ENCODE results near the gene OCIAD1. TPM values are rescaled to one million over a fixed set of nuclear protein-coding genes. Genes with fewer than 3 reads are reported as not detected.
A peak's percentile ranks its signal among the peaks of the same experiment; 100 is the strongest.

OCIAD1 gene
- total and polyA plus RNA-seq, 4 donors = 52.4 to 114 (median 82.6) TPM

- Histone ChIP-seq H3K4me3 (ENCODE audit: low read depth in 1 of 3, low read length in 3 of 3) (no peak overlapping the region), H3K9me3 (ENCODE audit: control insufficient read depth in 4 of 4, low read length in 3 of 4) (no peaks in the 10 kb centered on the region), H3K9ac (ENCODE audit: low read depth in 1 of 2, low read length in 2 of 2) (no peak overlapping the region), H3K27ac (ENCODE audit: low read depth in 1 of 2, low read length in 2 of 2) (no peak overlapping the region), H3K4me1 (ENCODE audit: control insufficient read depth in 4 of 4, insufficient read depth in 4 of 4, low read length in 3 of 4) (peaks cover 0 to 22% (median 11%) of the 10 kb centered on the region in 4 donors), H3K36me3 (ENCODE audit: control insufficient read depth in 4 of 4, insufficient read depth in 3 of 4, low read depth in 1 of 4, low read length in 3 of 4) (no peaks in the 10 kb centered on the region), H3K27me3 (ENCODE audit: control insufficient read depth in 4 of 4, insufficient read depth in 4 of 4, low read length in 3 of 4) (no peaks in the 10 kb centered on the region)
- TF ChIP-seq NR2F2 (IDR thresholded peaks at IDR 0.05) (no peak), MAX (IDR thresholded peaks at IDR 0.05) (no peak), RXRA (IDR thresholded peaks at IDR 0.05) (no peak), FOXA1 (IDR thresholded peaks at IDR 0.05) (no peak), YY1 (IDR thresholded peaks at IDR 0.05) (no peak), ATF3 (IDR thresholded peaks at IDR 0.05) (no peak), TAF1 (conservative IDR thresholded peaks at IDR 0.05) (no peak), CTCF (IDR thresholded peaks at IDR 0.05; ENCODE audit: low read depth, low read length, missing input control) (no peak), HNF4G (IDR thresholded peaks at IDR 0.05) (no peak), HNF4A (conservative IDR thresholded peaks at IDR 0.05) (no peak), JUND (IDR thresholded peaks at IDR 0.05) (no peak), SP1 (IDR thresholded peaks at IDR 0.05) (no peak), ZBTB33 (IDR thresholded peaks at IDR 0.05) (no peak), EGR1 (IDR thresholded peaks at IDR 0.05; ENCODE audit: low read depth in 2 of 2) (no peak), RAD21 (IDR thresholded peaks at IDR 0.05) (no peak)
- no peak for DNase-seq (ENCODE audit: low spot score)
Measured at GRCh38 chr4:48781968-48782367, 48.9 kb upstream of the OCIAD1 start.

DNA sequence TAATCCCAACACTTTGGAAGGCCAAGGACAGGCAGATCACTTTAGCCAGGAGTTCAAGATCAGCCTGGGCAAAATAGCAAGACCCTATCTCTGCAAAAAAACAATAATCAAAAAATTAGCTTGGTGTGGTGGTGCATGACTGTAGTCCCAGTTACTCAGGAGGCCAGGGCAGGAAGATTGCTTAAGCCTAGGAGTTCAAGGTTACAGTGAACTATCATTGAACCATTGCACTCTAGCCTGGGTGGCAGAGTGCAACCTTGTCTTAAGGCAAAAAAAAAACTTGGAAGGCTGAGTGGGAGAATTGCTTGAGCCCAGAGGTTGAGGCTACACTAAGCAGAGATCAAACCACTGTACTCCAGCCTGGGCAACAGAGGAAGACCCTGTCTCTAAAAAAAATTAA lies 45.6 kb upstream of the OCIAD1 start:
- Histone ChIP-seq H3K9ac (ENCODE audit: low read depth in 1 of 2, low read length in 2 of 2) (no peak overlapping the region), H3K4me1 (ENCODE audit: control insufficient read depth in 4 of 4, insufficient read depth in 4 of 4, low read length in 3 of 4) (peaks cover 0 to 11% (median 4%) of the 10 kb centered on the region in 4 donors), H3K27ac (ENCODE audit: low read depth in 1 of 2, low read length in 2 of 2) (no peak overlapping the region), H3K4me3 (ENCODE audit: low read depth in 1 of 3, low read length in 3 of 3) (no peak overlapping the region), H3K9me3 (ENCODE audit: control insufficient read depth in 4 of 4, low read length in 3 of 4) (no peaks in the 10 kb centered on the region), H3K36me3 (ENCODE audit: control insufficient read depth in 4 of 4, insufficient read depth in 3 of 4, low read depth in 1 of 4, low read length in 3 of 4) (no peaks in the 10 kb centered on the region), H3K27me3 (ENCODE audit: control insufficient read depth in 4 of 4, insufficient read depth in 4 of 4, low read length in 3 of 4) (no peaks in the 10 kb centered on the region)
- TF ChIP-seq REST (IDR thresholded peaks at IDR 0.05) (no peak), ZBTB33 (IDR thresholded peaks at IDR 0.05) (no peak), SP1 (IDR thresholded peaks at IDR 0.05) (peak; percentile 49), RXRA (IDR thresholded peaks at IDR 0.05) (peak; percentile 46 to 92), EGR1 (IDR thresholded peaks at IDR 0.05; ENCODE audit: low read depth in 2 of 2) (no peak), HNF4A (conservative IDR thresholded peaks at IDR 0.05) (peak; percentile 61 to 95), NR2F2 (IDR thresholded peaks at IDR 0.05) (peak; percentile 40), YY1 (IDR thresholded peaks at IDR 0.05) (no peak), ATF3 (IDR thresholded peaks at IDR 0.05) (no peak), RAD21 (IDR thresholded peaks at IDR 0.05) (peak in 1 of 2 donors; percentile 26), TAF1 (conservative IDR thresholded peaks at IDR 0.05) (no peak), CTCF (IDR thresholded peaks at IDR 0.05; ENCODE audit: low read depth, low read length, missing input control) (no peak), JUND (IDR thresholded peaks at IDR 0.05) (peak in 1 of 2 donors; percentile 35), MAX (IDR thresholded peaks at IDR 0.05) (no peak), GABPA (IDR thresholded peaks at IDR 0.05 in 1 of 2, conservative IDR thresholded peaks at IDR 0.05 in 1 of 2) (no peak), FOXA2 (IDR thresholded peaks at IDR 0.05) (no peak), HNF4G (IDR thresholded peaks at IDR 0.05) (peak; percentile 66), FOXA1 (IDR thresholded peaks at IDR 0.05) (no peak)
- DNase-seq (ENCODE audit: low spot score) = no peak

Measured in liver (tissue), 9 donors.